ENCODE results near the gene RNASET2.
A peak's percentile ranks its signal among the peaks of the same experiment; 100 is the strongest.

The RNASET2 gene

GRCh38 chr6:166946125-166946524, 10.2 kb downstream of the RNASET2 start:
- DNase-seq, result no peak

- no peak for DNase-seq
Observed at GRCh38 chr6:166944666-166945256, 11.6 kb downstream of the RNASET2 start.

- DNase-seq, result peak in 3 of 5 experiments; percentile 35 to 88 (median 63)
Observed at GRCh38 chr6:166942393-166943168, 13.8 kb downstream of the RNASET2 start.

GRCh38 chr6:166940643-166941068, 15.7 kb downstream of the RNASET2 start:
- no peak for DNase-seq

- no peak for DNase-seq
Observed at GRCh38 chr6:166939894-166940293, 16.5 kb downstream of the RNASET2 start.

- no peak for DNase-seq
Observed at GRCh38 chr6:166939345-166939744, 17.0 kb downstream of the RNASET2 start.

- DNase-seq, result no peak
Observed at GRCh38 chr6:166938704-166939103, 17.6 kb downstream of the RNASET2 start.

GRCh38 chr6:166938150-166938549, 18.2 kb downstream of the RNASET2 start:
- DNase-seq, result no peak

- no peak for DNase-seq
Observed at GRCh38 chr6:166937746-166938145, 18.6 kb downstream of the RNASET2 start.

GRCh38 chr6:166936079-166936787, 20.1 kb downstream of the RNASET2 start:
- peak in 1 of 5 experiments; percentile 19 for DNase-seq

- peak in 1 of 5 experiments; percentile 42 for DNase-seq
Observed at GRCh38 chr6:166935353-166935752, 21.0 kb downstream of the RNASET2 start.

GRCh38 chr6:166934174-166934573, 22.2 kb downstream of the RNASET2 start:
- no peak for DNase-seq

GRCh38 chr6:166933396-166933795, 23.0 kb downstream of the RNASET2 start:
- DNase-seq, result no peak

GRCh38 chr6:166932616-166933015, 23.7 kb downstream of the RNASET2 start:
- DNase-seq, result no peak

- no peak for DNase-seq
Observed at GRCh38 chr6:166932116-166932515, 24.2 kb downstream of the RNASET2 start.

GRCh38 chr6:166931426-166931970, 24.9 kb downstream of the RNASET2 start:
- no peak for DNase-seq

GRCh38 chr6:166930354-166930891, 25.9 kb downstream of the RNASET2 start:
- DNase-seq, result no peak

GRCh38 chr6:166929542-166930189, 26.7 kb downstream of the RNASET2 start:
- no peak for DNase-seq

GRCh38 chr6:166928644-166929541, 27.5 kb downstream of the RNASET2 start:
- DNase-seq, result no peak

GRCh38 chr6:166927935-166928643, 28.3 kb downstream of the RNASET2 start:
- no peak for DNase-seq

Data from T-helper 2 cell (primary cell).